NCI-H1694 (cell line): Measurements from ENCODE around the gene ATP8B3.

Experiments
- DNase-seq: peaks from one replicate; lab custom pipeline; 2025; lab: John Stamatoyannopoulos, UW

ATP8B3 gene

DNA sequence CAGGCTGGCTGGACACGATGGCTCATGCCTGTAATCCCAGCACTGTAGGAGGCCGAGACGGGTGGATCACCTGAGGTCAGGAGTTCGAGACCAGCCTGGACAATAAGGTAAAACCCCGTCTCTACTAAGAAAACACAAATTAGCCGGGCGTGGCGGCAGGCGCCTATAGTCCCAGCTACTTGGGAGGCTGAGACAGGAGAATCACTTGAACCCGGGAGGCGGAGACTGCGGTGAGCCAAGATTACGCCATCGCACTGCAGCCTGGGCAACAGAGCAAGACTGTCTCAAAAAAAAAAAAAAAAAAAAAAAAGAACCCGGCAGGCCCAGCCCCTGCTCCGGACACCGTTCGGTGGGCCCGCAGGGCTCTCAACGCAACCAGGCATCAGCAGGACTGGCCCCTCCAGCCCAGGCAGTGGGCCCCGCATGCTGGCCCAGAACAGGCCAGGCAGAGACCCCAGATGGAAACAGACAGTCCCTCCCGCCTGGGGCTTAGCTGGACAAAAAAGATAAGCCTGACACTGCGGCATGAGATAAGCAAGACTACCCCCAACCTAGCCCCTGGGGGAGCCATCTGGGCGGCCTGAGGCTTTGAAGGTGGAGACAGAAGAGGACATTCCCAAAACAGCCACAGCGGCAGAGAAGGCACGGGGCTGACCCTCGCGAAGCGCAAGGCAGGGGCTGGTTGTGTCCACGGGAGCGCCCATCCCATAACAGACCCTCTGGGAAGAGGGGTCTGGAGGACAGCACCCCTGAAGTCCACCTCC lies 24.6 kb upstream of the ATP8B3 start:
- DNase-seq: no peak

DNA sequence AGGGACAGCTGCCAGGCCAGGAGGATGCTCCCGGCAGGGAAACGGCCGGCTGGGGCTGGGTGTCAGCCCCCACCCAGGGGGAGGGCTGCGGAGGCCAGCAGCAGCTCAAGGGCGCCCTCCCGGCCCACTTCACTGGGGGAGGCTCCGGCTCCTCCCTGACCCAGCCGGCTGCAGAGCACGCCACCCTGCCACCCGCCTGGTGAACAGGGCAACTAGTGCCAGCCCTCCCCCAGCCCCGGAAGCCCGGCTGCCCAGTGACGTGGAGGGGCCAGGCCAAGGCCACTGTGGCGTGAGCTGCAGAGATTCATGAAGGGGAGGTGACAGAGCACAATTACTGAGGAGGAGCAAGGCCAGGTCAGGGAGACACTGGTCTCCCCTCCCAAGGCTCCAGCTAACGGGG lies 21.5 kb upstream of the ATP8B3 start:
- no peak for DNase-seq

- no peak for DNase-seq
Observed at GRCh38 chr19:1832046-1832663, 20.1 kb upstream of the ATP8B3 start.

DNA sequence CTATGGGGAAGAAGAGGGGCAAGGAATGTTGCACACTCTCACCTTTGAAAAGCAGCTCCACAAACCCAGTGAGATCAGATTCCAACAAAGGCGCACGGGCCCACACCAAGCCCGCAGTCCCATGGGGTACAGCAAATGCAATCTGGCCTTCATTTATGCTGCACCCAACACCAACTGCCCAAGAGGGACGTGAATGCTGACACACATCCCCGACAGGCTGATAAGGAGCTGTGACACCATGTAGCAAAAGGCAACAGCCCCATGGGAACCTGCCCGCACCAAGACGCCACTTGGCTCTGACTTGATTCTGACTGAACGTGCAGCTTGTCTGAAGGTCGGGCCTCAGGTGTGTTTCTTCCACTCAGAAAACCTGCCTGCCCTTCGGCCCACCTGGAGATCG lies 18.9 kb upstream of the ATP8B3 start:
- no peak for DNase-seq

DNA sequence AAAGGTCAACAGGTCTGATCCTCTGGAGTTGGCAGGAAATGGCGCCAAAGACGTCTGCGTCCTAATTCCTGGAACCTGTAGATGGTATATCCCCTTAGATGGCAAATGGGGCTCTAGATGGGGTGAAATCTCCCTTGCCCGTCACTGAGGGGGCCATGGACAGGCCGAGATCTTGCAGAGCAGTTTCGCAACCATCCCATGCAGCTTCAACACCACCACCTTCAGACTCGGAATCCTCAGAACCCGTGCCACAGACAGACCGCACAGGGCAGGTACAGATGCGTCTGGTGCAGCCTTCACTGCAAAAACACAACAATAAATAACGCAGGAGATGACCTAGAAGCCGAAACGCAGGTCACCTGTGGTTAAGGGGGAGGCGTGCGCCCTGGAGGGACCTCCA lies 18.5 kb upstream of the ATP8B3 start:
- no peak for DNase-seq

- DNase-seq: no peak
Observed at GRCh38 chr19:1829958-1830357, 17.9 kb upstream of the ATP8B3 start.

DNA sequence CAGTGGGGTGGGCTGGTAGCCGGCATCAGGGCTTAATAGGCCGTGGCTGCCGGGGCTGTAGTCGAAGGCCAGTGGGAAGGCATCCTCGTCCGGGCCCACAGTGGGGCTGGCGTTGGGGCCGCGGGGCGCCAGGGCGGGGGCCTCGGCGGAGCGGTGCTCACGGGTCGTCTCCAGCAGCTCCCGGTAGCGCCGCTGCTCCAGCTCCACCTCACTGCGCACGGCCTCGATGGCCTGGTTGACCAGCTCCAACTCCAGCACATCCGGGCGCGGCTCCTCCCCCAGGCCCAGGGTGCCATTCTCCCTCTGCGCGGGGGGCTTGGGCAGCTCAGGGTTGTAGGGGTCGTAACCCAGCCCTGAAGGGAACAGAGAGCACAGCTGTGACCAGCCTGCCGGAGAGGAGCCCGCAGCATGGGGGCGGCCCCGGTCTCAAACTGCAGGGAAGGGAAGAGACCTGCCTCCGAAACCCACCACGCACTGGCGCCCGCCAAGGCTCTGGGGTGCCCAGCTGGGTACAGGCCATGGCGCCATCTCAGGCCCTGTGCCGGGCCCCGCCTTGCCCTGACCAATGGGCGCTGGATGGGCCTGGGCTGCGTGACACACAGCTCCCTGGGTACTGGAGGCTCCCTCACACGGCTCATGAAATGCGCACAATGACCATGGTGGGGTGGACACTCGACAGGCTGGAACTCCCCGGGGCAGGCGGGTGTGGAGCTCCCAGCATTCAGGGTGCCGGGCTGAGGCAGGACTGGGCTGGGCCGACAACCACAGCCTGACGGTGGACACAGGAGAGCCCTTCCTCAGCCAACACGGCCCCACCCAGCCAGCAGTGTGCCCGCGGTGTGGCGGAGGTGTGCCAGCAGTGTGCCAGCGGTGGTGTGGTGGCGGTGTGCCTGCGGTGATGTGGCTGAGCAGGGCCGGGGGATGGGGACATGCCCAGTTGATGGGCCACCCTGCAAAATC lies 16.5 kb upstream of the ATP8B3 start:
- no peak for DNase-seq

GRCh38 chr19:1827566-1828278 lies 15.6 kb upstream of the ATP8B3 start:
- DNase-seq: no peak

- DNase-seq: no peak
Observed at GRCh38 chr19:1826557-1827521, 14.8 kb upstream of the ATP8B3 start.

DNA sequence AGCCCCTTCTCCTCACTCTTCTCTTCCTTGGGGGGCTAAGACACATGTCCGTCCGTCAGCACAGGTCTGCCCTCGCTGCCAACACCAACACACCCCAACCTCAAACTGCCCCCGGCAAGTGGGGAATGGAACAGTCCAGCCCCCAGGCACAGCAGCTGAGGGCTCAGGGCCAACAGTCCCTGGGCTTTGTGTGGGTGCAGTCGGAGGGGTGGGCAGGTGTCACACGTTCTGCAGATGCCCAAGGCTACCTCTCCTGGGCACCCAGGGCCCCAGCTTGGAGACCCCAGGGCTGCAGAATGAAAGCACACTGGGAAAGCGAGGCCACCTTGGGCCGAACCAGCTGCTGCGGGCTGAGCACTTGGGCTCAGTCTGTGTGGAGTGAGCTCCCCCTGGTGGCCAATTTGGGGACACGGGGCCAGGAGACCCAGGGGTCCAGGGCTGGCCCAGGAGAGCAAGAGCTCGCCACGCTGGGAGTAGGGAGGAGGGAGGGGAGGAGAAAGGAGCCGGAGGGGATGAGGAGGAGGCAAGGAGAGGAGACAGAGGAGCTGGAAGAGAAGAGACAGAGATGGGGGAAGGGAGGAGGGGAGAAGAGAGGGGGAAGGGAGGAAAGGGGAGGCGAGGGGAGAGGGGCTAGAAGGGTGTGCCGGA lies 14.0 kb upstream of the ATP8B3 start:
- DNase-seq: peak; percentile 55

DNA sequence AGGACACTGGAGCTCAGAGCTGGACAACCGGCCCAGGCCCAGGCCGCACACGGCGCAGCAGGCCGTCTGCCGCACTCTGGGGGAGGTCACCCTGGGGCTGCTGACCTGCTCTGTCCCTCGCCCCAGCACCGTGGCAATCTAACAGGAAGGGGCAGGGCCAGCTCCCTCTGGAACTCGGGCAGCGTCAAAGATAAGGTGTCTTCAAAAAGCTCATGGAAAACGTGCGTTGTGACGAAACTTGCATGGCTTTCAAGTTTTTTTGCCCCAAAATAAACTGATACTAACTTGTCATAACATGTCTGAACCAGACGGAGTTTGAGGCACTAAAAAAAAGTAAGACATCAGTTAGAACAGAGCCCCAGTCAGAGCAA lies 12.2 kb upstream of the ATP8B3 start:
- no peak for DNase-seq

GRCh38 chr19:1823539-1824251 lies 11.6 kb upstream of the ATP8B3 start:
- DNase-seq: no peak

DNA sequence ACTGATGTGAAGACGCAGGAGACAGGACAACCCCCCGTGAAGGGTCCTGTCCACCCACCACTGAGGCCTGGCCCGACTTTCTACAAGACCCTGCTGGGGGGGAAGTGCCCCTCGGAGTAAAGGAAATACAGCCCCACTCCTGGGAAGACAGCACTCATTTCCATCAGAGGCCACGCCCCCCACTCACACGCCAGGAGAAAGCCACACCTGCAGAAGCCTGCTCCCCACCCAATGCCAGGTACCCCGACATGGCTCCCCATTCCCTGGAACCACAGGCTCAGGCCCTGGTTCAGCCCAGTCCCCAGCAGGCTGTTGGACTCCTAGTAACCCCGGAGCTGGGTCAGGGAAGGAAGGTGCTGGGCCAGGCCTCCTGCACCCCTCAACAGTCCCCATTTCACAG lies 10.9 kb upstream of the ATP8B3 start:
- no peak for DNase-seq

DNA sequence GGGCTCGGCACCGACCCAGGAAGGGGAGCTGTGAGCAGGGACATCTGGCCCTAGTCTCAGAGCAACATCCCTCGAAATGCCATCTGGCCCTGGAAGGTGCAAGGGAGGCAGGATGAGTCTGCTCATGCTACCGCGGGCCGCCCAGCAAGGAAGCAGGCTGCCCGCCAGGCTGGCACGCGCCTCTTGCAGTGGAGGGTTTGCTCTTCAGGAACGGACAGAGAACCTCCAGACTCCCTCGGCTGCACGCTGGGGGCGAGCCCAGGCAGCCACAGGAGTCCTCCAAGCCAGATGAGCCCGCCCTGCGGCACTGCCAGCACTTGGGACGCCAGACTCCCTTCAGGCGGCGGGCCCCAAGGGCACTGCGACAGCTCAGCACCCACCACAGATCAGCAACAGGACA lies 10.1 kb upstream of the ATP8B3 start:
- DNase-seq: peak; percentile 38

- no peak for DNase-seq
Observed at GRCh38 chr19:1819341-1820255, 7.5 kb upstream of the ATP8B3 start.

- DNase-seq: no peak
Observed at GRCh38 chr19:1818549-1819195, 6.6 kb upstream of the ATP8B3 start.

DNA sequence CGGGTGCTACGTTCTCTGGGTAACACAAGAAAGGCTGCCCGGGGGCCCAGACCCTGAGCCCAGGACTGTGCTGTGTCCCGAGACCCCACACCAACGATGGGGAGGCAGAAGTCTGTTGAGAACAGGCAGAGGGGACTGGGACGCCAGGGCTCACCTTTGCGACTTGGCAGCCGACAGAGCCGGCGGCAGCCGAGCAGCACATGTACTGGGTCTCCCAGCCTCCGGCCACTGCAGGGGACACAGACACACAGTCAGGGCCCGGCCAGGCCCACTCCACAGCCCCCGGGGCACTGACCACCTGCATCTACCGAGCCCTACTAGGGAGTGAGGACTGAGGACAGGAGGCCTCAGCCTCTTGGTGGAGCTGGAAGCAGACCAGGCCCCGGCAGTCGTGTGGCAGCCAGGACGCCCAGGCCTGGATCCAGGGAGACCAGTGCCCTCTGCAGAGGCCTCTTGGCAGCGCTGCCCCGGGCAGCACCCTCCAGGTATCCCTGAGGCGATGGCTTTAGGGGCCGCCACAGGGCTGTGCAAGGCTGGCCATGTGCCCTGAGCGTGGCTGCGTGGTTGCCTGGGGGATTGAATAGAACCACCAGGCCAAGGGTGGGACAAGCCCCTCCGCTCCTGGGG lies 5.6 kb upstream of the ATP8B3 start:
- DNase-seq: no peak
